ENCODE results near the gene BRAF.
"Not testable (repeated sequence)": the region's sequence is repeated elsewhere in the genome, so short reads cannot be mapped to it uniquely, and the experiment has no call there.

GRCh38 chr7:140927945-140928344 is 3.2 kb upstream of the BRAF start:
- TF ChIP-seq CTCF, POLR2A (IDR thresholded peaks at IDR 0.05): not testable (repeated sequence)

All from right lobe of liver (tissue), 4 donors.